Spleen (tissue), 7 donors: Measurements from ENCODE around the gene EHD4.

Experiments used
- CTCF ChIP-seq, 11 experiments: fragments of 200-600 bp in 7 of 11; fragments of 450-650 bp in 4 of 11; sonication (generic) in 4 of 11; IDR thresholded peaks in 8 of 11; conservative IDR thresholded peaks in 3 of 11; 1 replicate in 7 of 11; 2 replicates in 4 of 11; pipeline versions ENCODE4 v1.4.0 to v1.8.0; 2016 to 2021; ENCODE audit warnings: antibody characterized with exemption in 11 of 11, inconsistent platforms in 4 of 11, mild to moderate bottlenecking in 1 of 11
- POLR2AphosphoS5 ChIP-seq, 3 donors: sonication (generic); formaldehyde crosslinking; IDR thresholded peaks; one replicate each; pipeline ENCODE4 v1.5.1; 2017; ENCODE audit warnings: antibody characterized with exemption in 3 of 3
- donor health status: DM: no; HTN: no; CAD: no; lungs with moderate emphysema.
- donor health status: DM: no; HTN: no; CAD: no.
- donor health status: DM: no; HTN: no; CAD: no.

- no peak for TF ChIP-seq CTCF (IDR thresholded peaks at IDR 0.05 in 8 of 11, conservative IDR thresholded peaks at IDR 0.05 in 3 of 11)
- no peak for TF ChIP-seq POLR2AphosphoS5 (IDR thresholded peaks at IDR 0.05)
Observed at GRCh38 chr15:41987246-41987924, 15.0 kb upstream of the EHD4 start.
